Fibroblast of mammary gland (primary cell): Measurements from ENCODE around the gene POGZ.

Source experiments
- DNase-seq: peaks from one replicate; pipeline ENCODE4 v3.0.0-alpha.2; 2010; ENCODE audit warnings: low read depth
- H3K4me3 ChIP-seq: 2 replicates; pipeline ENCODE4 v1.5.1; 2011; ENCODE audit warnings: low read depth, mild to moderate bottlenecking, low read length, moderate library complexity; ENCODE audit not compliant: control insufficient read depth
- TF ChIP-seq, protein P1 (sequence below): conservative IDR thresholded peaks from 2 replicates; pipeline ENCODE4 v1.5.1; 2011; ENCODE audit warnings: low read depth, low read length, inconsistent platforms; ENCODE audit not compliant: control insufficient read depth, insufficient read depth

Gene POGZ

DNA sequence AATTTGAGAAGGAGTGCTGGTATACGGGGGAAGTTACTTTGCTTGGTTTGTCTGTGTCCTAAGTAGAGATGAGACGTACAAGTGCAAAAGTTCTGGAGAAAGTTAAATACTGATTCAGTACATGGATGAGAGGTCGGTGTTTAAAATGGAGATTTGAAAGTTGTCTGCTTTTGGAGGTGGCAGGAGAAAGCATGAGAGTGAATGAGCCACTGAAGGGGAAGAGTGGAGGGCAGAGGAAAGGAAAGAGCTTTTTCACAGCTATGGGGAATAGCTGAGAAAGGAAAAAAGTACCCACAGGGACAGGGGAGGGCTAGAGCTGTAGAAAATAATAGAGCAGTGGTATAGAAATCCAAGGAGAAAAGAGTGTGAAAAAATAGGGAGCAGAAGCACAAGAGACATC lies 33.7 kb upstream of the POGZ start:
- TF ChIP-seq, protein P1, sequence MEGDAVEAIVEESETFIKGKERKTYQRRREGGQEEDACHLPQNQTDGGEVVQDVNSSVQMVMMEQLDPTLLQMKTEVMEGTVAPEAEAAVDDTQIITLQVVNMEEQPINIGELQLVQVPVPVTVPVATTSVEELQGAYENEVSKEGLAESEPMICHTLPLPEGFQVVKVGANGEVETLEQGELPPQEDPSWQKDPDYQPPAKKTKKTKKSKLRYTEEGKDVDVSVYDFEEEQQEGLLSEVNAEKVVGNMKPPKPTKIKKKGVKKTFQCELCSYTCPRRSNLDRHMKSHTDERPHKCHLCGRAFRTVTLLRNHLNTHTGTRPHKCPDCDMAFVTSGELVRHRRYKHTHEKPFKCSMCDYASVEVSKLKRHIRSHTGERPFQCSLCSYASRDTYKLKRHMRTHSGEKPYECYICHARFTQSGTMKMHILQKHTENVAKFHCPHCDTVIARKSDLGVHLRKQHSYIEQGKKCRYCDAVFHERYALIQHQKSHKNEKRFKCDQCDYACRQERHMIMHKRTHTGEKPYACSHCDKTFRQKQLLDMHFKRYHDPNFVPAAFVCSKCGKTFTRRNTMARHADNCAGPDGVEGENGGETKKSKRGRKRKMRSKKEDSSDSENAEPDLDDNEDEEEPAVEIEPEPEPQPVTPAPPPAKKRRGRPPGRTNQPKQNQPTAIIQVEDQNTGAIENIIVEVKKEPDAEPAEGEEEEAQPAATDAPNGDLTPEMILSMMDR = no peak
- DNase-seq = no peak
- no peak overlapping the region for H3K4me3 ChIP-seq

DNA sequence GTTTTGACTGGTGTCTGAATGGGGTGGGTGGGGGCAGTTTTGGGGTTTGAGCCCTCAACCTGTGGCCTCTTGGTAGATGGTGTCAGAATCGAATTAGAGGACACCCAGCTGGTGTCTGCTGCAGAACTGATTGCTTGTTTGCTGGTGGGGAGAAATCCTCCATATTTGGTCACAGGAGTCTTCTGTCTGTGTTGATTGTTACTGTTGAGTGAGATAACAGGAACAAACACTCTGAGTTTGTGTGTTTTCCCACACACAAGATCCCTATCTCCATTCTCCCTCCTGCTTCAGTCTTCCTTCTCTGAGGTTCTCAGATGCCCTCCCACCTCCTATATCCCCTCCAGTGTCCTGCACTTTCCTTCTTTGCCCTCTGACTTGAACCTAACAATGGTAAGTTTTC lies 32.8 kb upstream of the POGZ start:
- TF ChIP-seq, protein P1 = no peak

GRCh38 chr1:151491641-151492040 lies 32.3 kb upstream of the POGZ start:
- TF ChIP-seq, protein P1 = no peak
- DNase-seq = no peak
- no peak overlapping the region for H3K4me3 ChIP-seq

More for the DNA sequence above, 32.8 kb upstream of the POGZ start:
- DNase-seq = no peak
- H3K4me3 ChIP-seq = no peak overlapping the region

DNA sequence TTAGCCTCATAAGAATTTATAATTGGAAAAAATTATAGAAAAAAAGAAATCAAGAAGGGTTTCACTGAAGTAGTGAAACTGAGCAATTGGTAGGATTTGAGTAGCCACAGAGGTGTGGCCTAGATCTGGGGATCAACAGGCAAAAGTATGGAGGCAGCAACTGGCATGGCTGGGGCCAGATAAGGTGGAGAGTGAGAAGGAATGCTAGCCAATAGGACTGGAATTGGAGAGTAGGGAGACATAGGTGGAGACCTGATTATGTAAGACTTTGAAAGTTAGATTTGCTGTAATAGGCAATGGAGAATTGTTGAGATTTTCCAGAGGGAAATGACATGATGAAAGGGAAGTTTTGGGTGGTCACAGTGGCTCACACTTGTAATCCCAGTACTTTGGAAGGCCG lies 27.3 kb upstream of the POGZ start:
- DNase-seq = no peak
- no peak overlapping the region for H3K4me3 ChIP-seq
- TF ChIP-seq, protein P1 = no peak

DNA sequence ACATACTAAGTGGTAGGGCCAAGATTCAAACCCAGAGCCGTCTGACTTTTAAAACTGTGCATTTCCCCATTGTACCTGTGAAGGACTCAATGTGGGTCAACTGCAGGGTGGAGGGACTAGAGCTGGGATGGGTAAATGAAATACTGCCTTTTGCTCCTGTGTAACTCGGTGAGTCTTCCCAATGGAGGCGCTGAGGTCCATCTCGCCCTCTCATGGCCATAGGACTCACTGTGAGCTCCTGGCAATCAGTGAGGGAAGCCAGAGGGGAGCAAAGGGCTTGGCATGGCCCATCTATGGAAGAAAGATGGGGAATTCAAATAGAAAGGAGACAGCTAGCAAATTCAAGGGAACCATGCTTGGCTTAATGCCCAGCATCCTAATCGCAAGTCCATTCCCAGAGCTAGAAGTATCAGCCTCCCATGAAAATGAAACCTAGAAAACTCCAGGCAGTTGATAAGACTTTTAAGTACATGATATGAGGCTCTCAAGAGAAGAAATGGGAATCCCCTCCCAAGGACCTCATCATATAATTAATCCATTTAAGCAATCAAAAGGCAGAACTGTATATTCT lies 26.5 kb upstream of the POGZ start:
- no peak overlapping the region for H3K4me3 ChIP-seq
- DNase-seq = no peak
- TF ChIP-seq, protein P1 = no peak

DNA sequence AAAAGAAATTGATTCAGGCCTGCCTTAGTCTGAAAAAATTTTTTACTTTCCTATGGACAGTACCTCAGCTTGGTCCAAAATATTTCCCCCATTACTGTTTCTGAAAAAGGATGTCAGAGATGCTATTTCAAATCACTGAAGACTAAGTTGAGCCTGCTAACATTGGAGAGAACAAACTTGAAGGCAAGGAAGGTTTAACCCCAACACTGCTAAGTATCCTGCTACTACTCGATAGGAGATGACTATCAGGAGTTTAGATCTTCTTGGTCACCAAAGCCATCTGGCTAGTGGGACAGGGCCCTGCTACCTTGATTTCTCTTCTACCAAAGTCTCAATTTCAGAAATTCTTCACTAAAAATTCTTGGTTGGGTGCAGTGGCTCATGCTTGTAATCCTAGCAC lies 22.7 kb upstream of the POGZ start:
- no peak for DNase-seq
- H3K4me3 ChIP-seq = no peak overlapping the region
- TF ChIP-seq, protein P1 = no peak

- DNase-seq = no peak
- no peak overlapping the region for H3K4me3 ChIP-seq
Measured at GRCh38 chr1:151479462-151479861, 20.2 kb upstream of the POGZ start.

More at GRCh38 chr1:151479462-151479861, 20.2 kb upstream of the POGZ start:
- TF ChIP-seq, protein P1 = no peak
